HL-60 (cell line): ENCODE data around the gene BSG.

Source experiments
- GABPA ChIP-seq: IDR thresholded peaks from 2 replicates; pipeline ENCODE4 v1.6.1; 2012; ENCODE audit warnings: low read depth
- POLR2AphosphoS5 ChIP-seq: IDR thresholded peaks from 2 replicates; pipeline ENCODE4 v1.6.1; 2012; ENCODE audit warnings: low read depth
- REST ChIP-seq: IDR thresholded peaks from 2 replicates; pipeline ENCODE4 v1.6.1; 2012; ENCODE audit warnings: low read depth; ENCODE audit not compliant: insufficient replicate concordance
- TF ChIP-seq, protein P1 (sequence below): IDR thresholded peaks from one replicate; pipeline ENCODE4 v1.5.1; 2011; ENCODE audit warnings: low read length, control low read depth, inconsistent platforms; ENCODE audit not compliant: insufficient read depth

DNA sequence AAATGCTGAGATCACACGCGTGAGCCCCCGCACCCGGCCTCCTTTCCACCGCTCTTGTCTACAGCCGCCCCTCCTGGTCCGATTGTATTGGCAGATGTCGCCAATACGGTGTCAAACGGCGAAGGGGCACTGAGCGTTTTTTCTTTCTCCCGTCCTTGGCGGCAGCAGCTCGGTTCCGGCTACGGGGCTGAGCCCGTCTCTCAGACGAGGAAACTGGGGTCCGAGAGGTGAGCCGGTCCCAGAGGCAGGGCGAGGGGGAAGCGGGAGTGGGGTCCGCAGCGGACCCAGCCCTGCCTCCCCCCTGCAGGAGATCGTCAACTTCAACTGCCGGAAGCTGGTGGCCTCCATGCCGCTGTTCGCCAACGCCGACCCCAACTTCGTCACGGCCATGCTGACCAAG is 40.5 kb downstream of the BSG start:
- TF ChIP-seq, protein P1, sequence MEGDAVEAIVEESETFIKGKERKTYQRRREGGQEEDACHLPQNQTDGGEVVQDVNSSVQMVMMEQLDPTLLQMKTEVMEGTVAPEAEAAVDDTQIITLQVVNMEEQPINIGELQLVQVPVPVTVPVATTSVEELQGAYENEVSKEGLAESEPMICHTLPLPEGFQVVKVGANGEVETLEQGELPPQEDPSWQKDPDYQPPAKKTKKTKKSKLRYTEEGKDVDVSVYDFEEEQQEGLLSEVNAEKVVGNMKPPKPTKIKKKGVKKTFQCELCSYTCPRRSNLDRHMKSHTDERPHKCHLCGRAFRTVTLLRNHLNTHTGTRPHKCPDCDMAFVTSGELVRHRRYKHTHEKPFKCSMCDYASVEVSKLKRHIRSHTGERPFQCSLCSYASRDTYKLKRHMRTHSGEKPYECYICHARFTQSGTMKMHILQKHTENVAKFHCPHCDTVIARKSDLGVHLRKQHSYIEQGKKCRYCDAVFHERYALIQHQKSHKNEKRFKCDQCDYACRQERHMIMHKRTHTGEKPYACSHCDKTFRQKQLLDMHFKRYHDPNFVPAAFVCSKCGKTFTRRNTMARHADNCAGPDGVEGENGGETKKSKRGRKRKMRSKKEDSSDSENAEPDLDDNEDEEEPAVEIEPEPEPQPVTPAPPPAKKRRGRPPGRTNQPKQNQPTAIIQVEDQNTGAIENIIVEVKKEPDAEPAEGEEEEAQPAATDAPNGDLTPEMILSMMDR: no peak
- TF ChIP-seq GABPA: no peak
- TF ChIP-seq POLR2AphosphoS5: no peak
- TF ChIP-seq REST: no peak
